Neural cell (in vitro differentiated cells): Measurements from ENCODE around the gene HOXB5.

Experiments used
- CTCF ChIP-seq: fragments of 450-650 bp; IDR thresholded peaks from 2 replicates; pipeline ENCODE4 v1.5.1; 2014; ENCODE audit warnings: antibody characterized with exemption, mild to moderate bottlenecking, moderate library complexity; ENCODE audit not compliant: poor library complexity, severe bottlenecking
- EZH2 ChIP-seq: fragments of 200-600, 300-800 bp; shearing (Covaris generic), sonication (generic); IDR thresholded peaks from 2 replicates; pipeline ENCODE4 v1.6.1; 2014; ENCODE audit warnings: antibody characterized with exemption, low read length, borderline replicate concordance, mild to moderate bottlenecking; ENCODE audit not compliant: insufficient read depth, poor library complexity, severe bottlenecking
- MXI1 ChIP-seq: fragments of 450-650 bp; conservative IDR thresholded peaks from 2 replicates; pipeline ENCODE4 v1.6.1; 2014; ENCODE audit warnings: antibody characterized with exemption, mild to moderate bottlenecking; ENCODE audit not compliant: poor library complexity, severe bottlenecking
- POLR2AphosphoS5 ChIP-seq: IDR thresholded peaks from 2 replicates; pipeline ENCODE4 v1.6.1; 2012
- REST ChIP-seq: IDR thresholded peaks from 2 replicates; pipeline ENCODE4 v1.6.1; 2012; ENCODE audit warnings: borderline replicate concordance
- TAF1 ChIP-seq: IDR thresholded peaks from 2 replicates; pipeline ENCODE4 v1.6.1; 2012; ENCODE audit warnings: low read depth

GRCh38 chr17:48608494-48608834, 14.9 kb upstream of the HOXB5 start:
- TF ChIP-seq CTCF = no peak
- TF ChIP-seq REST = no peak
- no peak for TF ChIP-seq TAF1
- TF ChIP-seq POLR2AphosphoS5 = no peak
- no peak for TF ChIP-seq MXI1
- TF ChIP-seq EZH2 = no peak
